Brain microvascular endothelial cell (primary cell): ENCODE measurements around the gene RHBDL1.

Experiments
- DNase-seq: peaks from one replicate; pipeline ENCODE4 v3.0.0-alpha.2; 2020
- H3K27ac ChIP-seq: fragments of 250-450 bp; sonication (Bioruptor Pico); 2 replicates; pipeline ENCODE4 v1.5.1; 2020; ENCODE audit warnings: mild to moderate bottlenecking, moderate library complexity
- H3K27me3 ChIP-seq: fragments of 250-450 bp; sonication (Bioruptor Pico); replicated peaks from 2 replicates; pipeline ENCODE4 v1.5.1; 2020; ENCODE audit warnings: mild to moderate bottlenecking
- H3K36me3 ChIP-seq: fragments of 250-450 bp; sonication (Bioruptor Pico); replicated peaks from 2 replicates; pipeline ENCODE4 v1.5.1; 2020; ENCODE audit warnings: mild to moderate bottlenecking
- H3K4me3 ChIP-seq: 2 replicates; pipeline ENCODE4 v1.5.1; 2011; ENCODE audit warnings: low read depth, mild to moderate bottlenecking, control low read depth, low read length, moderate library complexity
- CTCF ChIP-seq: IDR thresholded peaks from 2 replicates; pipeline ENCODE4 v1.5.1; 2011; ENCODE audit warnings: low read depth, mild to moderate bottlenecking, moderate library complexity, low read length, control low read depth, inconsistent platforms; ENCODE audit errors: missing control alignments
- in situ Hi-C: cut with HindIII; loops from 2 replicates; pipeline ENCODE4 v1.10.0; 2017; ENCODE audit warnings: low sequenced_read_pairs, low pct_ligation_motif_present

RHBDL1 gene

GRCh38 chr16:631808-632358 lies 43.6 kb upstream of the RHBDL1 start:
- Histone ChIP-seq H3K27me3 (no peaks in the 10 kb centered on the region), H3K36me3 (peaks cover 9% of the 10 kb centered on the region), H3K4me3 (no peak overlapping the region), H3K27ac (no peak overlapping the region)
- DNase-seq: no peak
- in situ Hi-C loops: no loop called here
- no peak for TF ChIP-seq CTCF

- DNase-seq: no peak
- no peaks in the 10 kb centered on the region for H3K27me3 ChIP-seq
- H3K27ac ChIP-seq: no peak overlapping the region
- TF ChIP-seq CTCF: no peak
- peaks cover 9% of the 10 kb centered on the region for H3K36me3 ChIP-seq
- in situ Hi-C loops: no loop called here
- no peak overlapping the region for H3K4me3 ChIP-seq
Observed at GRCh38 chr16:632486-633335, 42.8 kb upstream of the RHBDL1 start.

GRCh38 chr16:633336-634050 lies 42.0 kb upstream of the RHBDL1 start:
- Histone ChIP-seq H3K4me3 (no peak overlapping the region), H3K27me3 (no peaks in the 10 kb centered on the region), H3K27ac (no peak overlapping the region), H3K36me3 (peaks cover 9% of the 10 kb centered on the region)
- in situ Hi-C loops: no loop called here
- no peak for DNase-seq
- TF ChIP-seq CTCF: no peak

GRCh38 chr16:634051-634670 lies 41.3 kb upstream of the RHBDL1 start:
- in situ Hi-C loops: no loop called here
- no peak overlapping the region for H3K27ac ChIP-seq
- DNase-seq: no peak
- no peaks in the 10 kb centered on the region for H3K27me3 ChIP-seq
- no peak overlapping the region for H3K4me3 ChIP-seq
- peaks cover 9% of the 10 kb centered on the region for H3K36me3 ChIP-seq
- TF ChIP-seq CTCF: no peak

GRCh38 chr16:634996-635395 lies 40.5 kb upstream of the RHBDL1 start:
- Histone ChIP-seq H3K27me3 (no peaks in the 10 kb centered on the region), H3K27ac (no peak overlapping the region), H3K4me3 (peak overlapping the region; percentile 81), H3K36me3 (peaks cover 9% of the 10 kb centered on the region)
- TF ChIP-seq CTCF: no peak
- DNase-seq: no peak
- in situ Hi-C loops: no loop called here
